M059J (cell line): ENCODE measurements around the gene RARA. TPM values are rescaled to one million over a fixed set of nuclear protein-coding genes. Genes with fewer than 3 reads are reported as not detected.
"Not testable (repeated sequence)": the region's sequence is repeated elsewhere in the genome, so short reads cannot be mapped to it uniquely, and the experiment has no call there.

ENCODE experiments used
- DNase-seq: peaks from one replicate; pipeline ENCODE4 v3.0.0-alpha.2; 2012; ENCODE audit warnings: low read depth
- total RNA-seq: library from RNA; depleted of rRNA; stranded (reverse); fragments of >200 nt; shearing (Covaris generic); gene quantifications from 2 replicates; pipeline ENCODE4 v1.2.3, GENCODE V29; 2014; rRNA removed

The RARA gene
- total RNA-seq, 1 experiment from 2014 or later: 17.8 TPM

DNA sequence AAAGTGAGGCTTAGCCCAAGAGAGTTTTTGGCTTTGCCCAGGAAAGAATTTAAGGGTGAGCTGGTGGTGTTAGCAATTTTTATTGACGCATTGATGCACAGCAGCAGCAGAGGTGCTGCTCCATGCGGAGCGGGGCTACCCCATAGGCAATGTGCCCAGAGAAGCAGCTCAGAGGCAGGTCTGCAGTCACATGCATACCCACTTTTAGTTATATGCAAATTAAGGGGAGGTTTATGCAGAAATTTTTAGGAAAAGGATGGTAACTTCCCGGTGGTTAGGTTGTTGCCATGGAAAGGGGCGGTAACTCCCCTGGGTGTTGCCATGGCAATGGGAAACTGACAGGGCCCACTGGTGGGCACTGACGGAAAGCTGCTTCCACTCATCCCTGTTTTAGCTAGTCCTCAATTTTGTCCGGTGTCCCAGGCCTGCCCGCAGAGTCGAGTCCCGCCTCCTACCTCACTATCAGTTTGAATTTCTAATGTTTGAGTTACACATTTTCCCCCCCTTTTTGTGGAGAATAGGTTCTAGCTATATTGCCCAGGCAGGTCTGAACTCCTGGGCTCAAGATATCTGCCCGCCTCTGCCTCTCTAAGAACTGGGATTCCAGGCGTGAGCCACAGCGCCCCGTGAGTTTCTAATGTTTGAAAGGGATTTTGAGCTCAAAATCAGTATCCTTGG lies 66.0 kb downstream of the RARA start:
- no peak for DNase-seq

DNA sequence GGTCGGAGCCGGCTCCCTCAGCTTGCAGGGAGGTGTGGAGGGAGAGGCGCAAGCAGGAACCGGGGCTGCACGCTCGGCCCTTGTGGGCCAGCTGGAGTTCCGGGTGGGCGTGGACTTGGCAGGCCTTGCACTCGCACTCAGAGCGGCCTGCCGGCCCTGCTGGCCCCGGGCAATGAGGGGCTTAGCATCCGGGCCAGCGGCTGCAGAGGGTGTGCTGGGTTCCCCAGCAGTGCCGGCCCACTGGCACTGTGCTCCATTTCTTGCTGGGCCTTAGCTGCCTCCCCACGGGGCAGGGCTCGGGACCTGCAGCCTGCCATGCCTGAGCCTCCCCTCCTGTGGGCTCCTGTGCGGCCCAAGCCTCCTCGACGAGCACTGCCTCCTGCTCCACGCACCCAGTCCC lies 66.8 kb downstream of the RARA start:
- DNase-seq: not testable (repeated sequence)

DNA sequence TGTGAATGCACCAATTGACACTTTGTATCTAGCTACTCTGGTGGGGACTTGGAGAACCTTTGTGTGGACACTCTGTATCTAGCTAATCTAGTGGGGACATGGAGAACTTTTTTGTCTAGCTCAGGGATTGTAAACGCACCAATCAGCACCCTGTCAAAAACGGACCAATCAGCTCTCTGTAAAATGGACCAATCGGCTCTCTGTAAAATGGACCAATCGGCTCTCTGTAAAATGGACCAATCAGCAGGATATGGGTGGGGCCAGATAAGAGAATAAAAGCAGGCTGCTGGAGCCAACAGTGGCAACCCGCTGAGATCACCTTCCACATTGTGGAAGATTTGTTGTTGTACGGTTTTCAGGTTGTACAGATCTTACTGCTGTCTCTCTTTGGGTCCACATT lies 67.6 kb downstream of the RARA start:
- not testable (repeated sequence) for DNase-seq

DNA sequence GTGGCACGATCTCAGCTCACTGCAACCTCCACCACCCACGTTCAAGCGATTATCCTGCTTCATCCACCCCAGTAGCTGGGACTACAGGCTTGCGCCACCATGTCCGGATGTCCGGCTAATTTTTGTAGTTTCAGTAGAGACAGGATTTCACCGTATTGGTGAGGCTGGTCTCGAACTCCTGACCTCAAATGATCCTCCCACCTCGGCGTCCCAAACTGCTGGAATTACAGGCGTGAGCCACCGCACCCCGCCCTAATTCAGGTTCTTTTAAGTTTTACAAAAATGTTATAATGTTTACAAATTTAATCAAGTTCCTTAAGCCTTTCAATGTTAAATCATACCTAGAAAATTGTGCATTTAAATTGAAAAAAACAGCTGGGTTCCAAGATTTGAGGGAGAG lies 68.9 kb downstream of the RARA start:
- no peak for DNase-seq

DNA sequence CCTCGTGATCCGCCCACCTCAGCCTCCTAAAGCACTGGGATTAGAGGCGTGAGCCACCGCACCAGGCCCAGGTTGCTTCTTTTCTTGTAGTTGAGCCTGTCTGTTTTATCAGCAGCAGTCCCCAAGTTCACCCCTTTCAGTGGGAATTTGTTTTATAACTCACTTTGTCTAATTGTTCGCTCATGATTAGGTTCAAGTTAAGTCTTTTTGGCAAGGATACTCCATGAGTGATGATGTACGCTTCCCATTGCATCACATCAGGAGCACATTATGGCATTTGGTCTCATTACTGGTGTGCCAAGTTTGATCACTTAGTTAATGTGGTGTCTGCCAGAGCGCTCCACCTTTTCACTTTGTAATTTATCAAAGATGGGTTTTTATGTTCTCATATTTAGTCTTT lies 70.0 kb downstream of the RARA start:
- no peak for DNase-seq

DNA sequence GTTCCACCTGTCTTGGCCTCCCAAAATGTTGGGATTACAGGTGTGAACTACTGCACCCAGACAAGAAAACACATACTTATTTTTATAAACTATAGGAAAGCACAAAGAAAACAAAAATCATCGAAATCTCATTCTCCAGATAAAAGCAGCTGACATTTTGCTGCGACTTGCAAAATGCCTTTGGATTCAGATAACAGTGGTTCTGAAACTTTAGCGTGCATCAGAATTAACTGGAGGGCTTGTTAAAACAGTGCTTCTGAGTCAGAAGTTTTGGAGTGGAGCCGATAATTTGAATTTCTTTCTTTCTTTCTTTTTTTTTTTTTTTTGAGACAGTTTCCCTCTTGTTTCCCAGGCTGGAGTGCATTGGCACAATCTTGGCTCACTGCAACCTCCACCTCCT lies 73.3 kb downstream of the RARA start:
- no peak for DNase-seq

DNA sequence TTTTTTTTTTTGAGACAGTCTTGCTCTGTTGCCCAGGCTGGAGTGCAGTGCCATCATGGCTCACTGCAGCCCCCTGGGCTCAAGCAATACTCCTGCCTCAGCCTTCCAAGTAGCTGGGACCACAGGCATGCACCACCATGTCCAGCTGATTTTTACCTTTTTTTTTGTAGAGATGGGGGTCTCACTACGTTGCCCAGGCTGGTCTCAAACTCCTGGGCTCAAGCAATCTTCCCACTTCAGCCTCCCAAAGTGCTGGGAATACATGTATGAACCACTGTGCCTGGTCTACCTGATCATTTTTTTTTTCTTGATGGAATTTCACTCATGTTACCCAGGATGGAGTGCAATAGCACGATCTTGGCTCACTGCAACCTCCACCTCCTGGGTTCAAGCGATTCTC lies 77.6 kb downstream of the RARA start:
- not testable (repeated sequence) for DNase-seq

DNA sequence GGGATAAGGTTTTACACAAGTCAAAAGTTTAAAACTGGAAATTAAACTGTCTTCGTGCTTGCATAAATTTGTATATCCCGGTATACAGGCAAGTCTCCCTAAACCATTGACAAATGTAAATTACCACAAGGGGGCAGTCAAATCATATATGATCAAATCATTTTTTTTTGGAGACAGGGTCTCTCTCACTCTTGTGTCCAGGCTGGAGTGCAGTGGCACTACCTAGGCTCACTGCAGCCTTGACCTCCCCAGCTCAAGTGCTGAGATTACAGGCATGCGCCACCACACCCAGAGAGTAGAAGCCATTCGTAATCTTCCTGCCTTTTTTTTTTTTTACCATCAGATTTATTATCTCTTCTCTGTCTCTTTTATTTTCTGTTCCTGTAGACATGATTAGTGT lies 90.2 kb downstream of the RARA start:
- peak; percentile 50 for DNase-seq

DNA sequence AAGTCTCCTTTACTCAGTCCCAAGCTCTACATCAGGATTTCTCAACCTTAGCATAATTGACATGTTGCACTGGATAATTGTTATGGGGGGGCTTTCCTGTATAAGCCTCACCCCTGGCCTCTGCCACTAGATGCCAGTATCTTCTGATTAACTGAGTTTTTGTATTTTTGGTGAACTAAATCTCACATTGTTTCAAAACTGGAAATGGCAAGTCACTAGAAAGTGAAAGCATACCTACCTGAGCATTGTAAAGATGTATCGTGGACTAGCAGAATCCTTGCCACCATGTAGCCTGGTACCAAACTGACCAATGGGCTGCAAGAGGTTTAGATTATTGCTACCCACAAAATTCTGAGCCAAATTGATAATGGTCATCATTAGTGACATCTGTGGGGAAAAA lies 93.7 kb downstream of the RARA start:
- DNase-seq: no peak

DNA sequence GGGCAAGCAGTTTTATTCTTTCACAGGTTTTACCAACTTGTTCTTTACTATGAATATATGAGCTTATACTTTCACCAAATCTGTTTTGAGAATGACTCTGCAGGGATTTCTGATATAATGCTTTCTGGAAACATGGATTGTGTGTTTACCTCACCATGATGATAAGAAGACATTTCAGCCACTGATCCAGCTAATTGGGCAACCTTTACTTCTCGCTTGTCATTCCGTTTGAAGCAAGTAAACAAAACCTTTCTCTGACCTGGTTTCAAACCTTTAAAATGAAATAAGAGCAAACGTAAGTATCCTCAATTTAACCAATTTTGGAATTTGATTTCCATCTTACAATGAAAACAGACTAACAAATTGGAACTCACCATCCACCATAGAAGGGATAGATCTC lies 95.0 kb downstream of the RARA start:
- no peak for DNase-seq

Other genes starting within 250 kb of the RARA start
- 19.2 and 26.7 TPM in 2 replicates for gene THRA, start 246.2 kb upstream of the RARA start, total RNA-seq
- 5.7 and 6.3 TPM in 2 replicates for gene NR1D1, start 208.6 kb upstream of the RARA start, total RNA-seq
- gene MSL1, start 187.2 kb upstream of the RARA start, total RNA-seq: 33.2 and 61.3 TPM in 2 replicates
- gene CASC3, start 168.6 kb upstream of the RARA start, total RNA-seq: 23.5 and 28.2 TPM in 2 replicates
- gene RAPGEFL1, start 131.7 kb upstream of the RARA start, total RNA-seq: 0.25 TPM in 1 of 2 replicates, not detected in the other
- 11.2 and 12.8 TPM in 2 replicates for gene WIPF2, start 89.9 kb upstream of the RARA start, total RNA-seq
- gene CDC6, start 21.3 kb upstream of the RARA start, total RNA-seq: 37.5 and 48.9 TPM in 2 replicates
- gene GJD3, start 55.6 kb downstream of the RARA start, total RNA-seq: not detected in 2 replicates
- gene TOP2A, start 108.7 kb downstream of the RARA start, total RNA-seq: 190 and 252 TPM in 2 replicates
- gene IGFBP4, start 134.3 kb downstream of the RARA start, total RNA-seq: 6.5 and 10.1 TPM in 2 replicates
- gene TNS4, start 192.4 kb downstream of the RARA start, total RNA-seq: 0.10 TPM in 1 of 2 replicates, not detected in the other